Right renal cortex interstitium (tissue), 3 donors: Measurements from ENCODE around the gene AQP5. TPM values are rescaled to one million over a fixed set of nuclear protein-coding genes. Genes with fewer than 3 reads are reported as not detected.
"Not testable (repeated sequence)": the region's sequence is repeated elsewhere in the genome, so short reads cannot be mapped to it uniquely, and the experiment has no call there.

Source experiments
- DNase-seq, 3 donors: peaks; one replicate each; pipeline ENCODE4 v3.0.0-alpha.2; 2013; ENCODE audit warnings: low read depth in 3 of 3, low spot score in 2 of 3
- polyA plus RNA-seq, 3 donors: library from polyadenylated mRNA; unstranded; fragments of 120-200 nt; gene quantifications; one replicate each; pipeline ENCODE4 v1.2.1, GENCODE V29; 2013; ENCODE audit not compliant: insufficient read length in 3 of 3

AQP5 gene
- polyA plus RNA-seq, 3 donors: 1.1 to 2.2 (median 2.0) TPM

DNA sequence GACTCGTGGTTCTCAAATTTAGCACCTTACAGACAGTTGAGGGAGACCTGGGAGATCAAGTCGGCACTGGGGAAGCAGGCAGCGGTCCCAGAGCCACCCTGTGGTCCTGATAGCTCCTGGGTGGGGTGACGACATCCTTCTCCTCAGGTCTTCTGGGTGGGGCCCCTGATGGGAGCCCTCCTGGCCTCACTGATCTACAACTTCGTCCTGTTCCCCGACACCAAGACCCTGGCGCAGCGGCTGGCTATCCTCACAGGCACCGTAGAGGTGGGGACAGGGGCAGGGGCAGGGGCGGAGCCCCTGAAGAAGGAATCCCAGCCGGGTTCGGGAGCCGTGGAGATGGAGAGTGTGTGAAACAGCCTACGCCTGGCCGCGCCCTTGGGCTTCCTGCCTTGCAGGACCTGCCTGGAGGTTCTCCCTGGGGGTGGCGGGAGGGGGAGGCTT lies 13.7 kb downstream of the AQP5 start:
- no peak for DNase-seq

DNA sequence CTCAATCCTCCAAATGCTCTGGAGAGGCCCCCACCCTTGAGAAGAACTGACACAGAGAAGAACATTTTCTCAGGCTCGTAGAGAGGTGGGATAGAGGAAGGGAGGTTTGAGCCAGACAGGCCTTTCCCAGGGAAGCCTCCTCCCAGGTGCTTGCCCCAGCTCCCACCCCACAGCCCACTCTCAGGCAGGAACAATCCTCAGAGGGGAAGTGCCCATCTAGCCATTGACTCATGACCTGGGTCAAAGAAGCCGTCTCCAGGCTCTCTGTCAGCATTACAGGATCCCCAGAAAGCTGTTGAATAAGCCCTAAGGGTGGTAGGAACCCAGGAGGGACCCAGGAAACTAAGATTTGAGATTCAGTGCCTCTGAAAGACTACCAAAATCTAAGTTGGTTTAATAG lies 14.9 kb downstream of the AQP5 start:
- DNase-seq: no peak

DNA sequence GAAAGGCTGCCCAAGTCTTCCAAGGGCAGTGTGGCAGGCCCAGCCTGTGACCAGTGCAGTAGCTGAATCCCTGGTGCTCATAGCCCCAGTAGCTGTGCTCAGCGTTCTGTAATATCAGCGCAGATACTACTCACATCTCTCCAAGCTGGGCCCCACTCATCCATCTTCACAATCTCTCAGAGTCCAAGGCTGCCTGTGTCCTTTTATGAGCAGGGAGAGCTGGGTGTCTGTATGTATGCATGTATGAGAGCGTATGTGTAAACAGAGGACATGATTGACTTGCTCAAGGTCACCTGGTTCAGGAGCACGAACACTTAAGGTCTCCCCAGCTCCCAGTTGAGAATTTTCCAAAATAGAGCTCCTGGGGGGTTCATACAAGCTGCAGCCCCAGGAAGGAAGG lies 16.5 kb downstream of the AQP5 start:
- no peak for DNase-seq

DNA sequence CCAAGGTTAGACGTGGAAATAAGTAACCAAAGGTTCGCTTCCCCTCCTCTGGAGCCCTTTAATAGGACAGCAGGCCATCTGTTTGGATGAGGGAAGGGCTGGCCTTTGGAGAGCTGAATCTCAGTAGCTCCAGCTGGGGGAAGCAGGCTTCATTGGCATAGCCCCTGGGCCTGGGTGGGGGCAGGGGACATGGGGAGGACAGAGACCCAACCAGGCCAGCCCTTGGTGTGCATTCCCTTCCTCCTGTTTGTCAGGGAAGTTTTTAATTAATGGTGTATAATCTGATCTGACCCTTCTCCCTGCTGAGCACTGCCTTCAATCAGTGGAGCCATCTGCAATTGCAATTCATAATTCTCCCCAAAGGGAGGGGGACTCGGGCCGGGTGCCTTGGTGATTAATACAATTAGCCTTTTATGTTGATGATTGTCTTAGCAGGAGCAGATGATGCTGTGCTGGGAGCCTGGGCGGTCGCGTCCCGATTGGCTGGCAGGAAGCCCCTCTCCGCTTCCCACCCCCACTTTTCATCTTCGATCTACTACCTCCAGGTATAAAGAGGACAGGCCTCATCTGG lies 17.4 kb downstream of the AQP5 start:
- DNase-seq: no peak

DNA sequence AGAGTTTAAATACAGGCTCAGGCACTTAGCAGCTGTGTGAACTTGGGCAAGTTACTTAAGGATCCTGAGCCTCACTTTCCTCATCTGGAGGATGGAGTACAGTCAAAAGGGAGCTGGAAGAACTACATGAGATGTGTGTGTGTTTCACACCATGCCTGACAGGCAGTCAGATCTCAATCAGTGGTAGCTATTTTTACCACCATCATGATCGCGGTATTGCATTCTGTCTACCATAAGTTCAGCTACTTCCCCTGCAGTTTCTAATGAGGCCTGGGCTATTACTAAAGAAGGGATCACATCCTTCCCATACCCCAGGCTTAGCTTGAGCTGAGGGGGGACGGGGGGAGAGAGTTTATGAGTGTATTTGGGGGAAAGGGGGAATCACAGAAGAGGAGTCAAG lies 18.1 kb downstream of the AQP5 start:
- DNase-seq: no peak

DNA sequence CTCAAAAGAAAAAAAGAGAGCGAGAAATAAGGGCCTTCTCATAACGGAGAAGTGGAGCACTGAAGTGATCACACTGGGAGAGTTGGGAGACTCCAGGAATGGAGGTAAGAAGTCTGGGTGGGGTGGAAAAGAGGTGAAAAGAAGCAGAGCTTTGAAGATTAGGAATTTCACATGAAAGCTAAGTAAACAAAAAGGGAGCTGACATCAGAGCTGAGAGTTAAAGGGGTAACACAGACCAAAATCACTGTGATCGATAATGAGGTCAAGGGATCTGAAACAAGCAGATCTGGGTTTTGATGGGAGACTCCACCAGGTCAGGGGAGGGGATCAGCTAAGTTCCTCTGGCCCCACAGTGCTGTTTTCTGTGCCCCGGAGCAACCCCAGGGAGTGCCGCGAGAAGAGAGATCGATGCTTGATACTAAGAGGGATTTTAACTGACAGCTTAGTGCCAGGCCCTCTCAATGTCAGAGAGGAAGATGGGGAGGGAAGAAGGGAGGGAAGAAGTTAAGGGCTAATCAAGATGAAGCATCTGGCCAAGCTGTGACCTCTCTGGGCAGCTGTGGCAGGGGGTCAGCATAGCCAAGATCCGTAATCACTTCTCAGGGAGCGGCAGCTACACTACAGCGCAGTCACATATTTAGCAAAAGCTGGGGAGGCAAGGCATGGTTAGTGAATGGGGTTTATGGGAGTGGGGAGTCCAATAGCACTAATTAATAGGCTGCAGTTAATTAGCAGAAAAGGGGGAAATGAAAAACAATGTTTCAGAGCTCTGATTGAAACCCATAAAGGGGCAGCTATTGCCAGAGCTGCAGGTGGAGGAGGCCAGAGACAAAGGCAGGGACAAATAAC lies 19.1 kb downstream of the AQP5 start:
- DNase-seq: no peak

DNA sequence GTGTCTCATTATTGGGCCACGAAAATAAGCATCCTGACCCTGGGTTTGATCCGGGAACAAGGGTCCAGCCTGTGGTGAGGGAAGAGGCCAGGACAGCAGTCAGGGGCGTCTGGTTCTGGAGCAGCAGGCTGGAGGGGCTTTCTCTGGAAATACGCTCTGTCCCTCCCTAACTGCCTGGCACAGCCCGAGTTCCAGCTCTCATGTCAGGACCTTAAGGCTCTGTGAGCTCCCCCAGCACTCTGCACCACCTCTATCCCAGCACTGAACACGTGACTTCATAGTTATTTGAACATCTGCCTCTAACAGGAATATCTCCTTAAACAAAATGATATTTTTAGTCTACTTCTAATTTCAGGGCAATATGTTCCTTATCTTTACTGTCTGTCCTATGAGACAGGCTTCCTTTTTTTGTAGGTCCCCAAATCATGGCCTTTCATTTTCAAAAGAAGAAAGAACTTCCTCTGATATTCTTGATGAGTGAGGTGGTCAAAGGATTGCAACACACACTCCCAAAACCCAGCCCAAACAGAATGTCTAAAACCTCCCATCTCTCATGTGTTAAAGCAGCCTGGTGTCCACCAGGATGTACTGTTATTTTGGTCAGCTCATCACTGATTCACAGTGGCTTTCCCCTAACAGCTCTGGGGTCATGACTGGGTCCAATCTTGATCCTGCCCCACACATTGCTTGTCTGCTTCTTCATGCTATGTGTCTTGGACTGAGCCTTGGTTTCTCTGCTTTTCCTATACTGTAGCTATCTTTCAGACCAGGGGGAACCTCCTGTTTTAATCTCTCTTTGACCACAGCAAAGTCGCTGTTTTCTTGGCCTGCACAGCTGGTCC lies 20.8 kb downstream of the AQP5 start:
- DNase-seq: no peak

DNA sequence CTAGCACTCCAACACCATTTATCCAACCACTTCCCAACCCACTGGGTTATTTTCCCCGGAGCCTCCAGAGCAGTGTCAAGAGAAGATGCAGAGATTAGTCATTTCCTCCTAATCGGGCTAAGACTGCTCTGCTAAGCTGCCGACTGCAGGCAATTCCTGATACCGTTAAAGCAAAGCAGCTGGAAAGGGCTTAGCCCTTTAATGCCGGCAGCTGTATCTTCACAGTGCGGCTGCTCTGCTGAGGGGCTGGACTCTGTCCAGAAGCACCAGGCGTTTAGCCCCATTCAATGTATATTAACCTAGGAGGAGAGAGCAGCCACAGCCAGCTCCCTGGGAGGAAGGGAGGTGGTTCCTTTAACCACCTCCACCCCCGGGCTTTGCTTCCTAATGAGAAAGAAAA lies 22.2 kb downstream of the AQP5 start:
- DNase-seq: peak in 2 of 3 donors; percentile 45 to 61

DNA sequence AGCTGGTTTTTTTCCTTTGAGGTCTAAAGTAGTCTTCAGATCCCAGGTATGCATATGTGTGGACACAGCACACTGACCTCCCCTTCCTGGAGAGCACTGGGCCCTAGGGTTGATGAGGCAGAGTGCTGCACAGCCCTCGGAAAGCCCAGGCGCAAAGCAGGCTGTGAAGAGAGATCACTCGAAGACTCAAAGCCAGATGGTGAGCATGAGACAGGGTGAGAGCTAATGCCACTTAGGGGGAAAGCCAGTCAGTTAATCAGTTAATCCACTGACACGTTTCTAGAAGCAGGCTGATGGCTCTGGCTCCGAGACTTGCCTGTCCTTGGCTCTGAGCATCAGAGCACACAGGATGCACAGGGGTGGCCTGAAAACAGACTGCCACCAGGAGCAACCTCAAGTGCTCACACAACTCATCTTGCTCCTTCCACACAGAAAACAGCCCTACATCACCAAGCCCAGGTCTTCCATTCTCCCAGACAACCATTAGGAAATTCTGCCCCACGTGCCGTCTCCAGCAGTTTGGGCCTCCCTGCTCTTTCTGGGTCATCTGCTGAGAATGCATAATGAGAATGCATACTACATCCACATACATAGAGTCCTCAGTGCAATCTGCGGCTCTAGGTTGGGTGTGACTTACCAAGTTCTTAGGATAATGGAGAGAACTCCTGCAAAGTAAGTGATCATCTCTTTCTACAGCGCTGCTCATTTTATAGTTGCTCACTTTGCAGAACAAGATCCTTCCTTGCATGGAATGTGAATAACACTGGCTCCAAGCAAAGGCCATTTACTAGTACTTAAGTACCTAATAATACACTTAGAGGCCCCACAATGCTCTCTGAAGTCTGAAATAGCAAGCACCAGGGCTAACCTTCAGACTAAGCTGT lies 23.0 kb downstream of the AQP5 start:
- no peak for DNase-seq

DNA sequence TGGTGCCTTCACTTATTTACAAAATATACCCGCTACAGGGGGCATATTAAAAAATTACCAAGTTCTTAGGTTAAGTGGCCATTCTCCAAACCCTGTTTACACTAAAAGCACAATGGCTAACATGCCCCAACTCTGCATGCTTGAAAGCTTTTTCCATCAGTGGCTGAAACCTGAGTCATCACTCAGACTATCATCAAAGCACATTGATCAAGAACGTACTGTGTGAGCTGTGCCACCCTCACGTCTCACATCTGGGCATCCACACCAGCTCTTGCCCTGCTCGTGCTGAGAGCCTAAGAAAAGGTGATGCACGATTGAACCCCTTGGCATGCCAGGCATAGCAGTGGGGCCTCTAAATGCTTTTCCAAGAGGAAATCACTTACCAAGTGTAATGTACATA lies 24.3 kb downstream of the AQP5 start:
- no peak for DNase-seq

DNA sequence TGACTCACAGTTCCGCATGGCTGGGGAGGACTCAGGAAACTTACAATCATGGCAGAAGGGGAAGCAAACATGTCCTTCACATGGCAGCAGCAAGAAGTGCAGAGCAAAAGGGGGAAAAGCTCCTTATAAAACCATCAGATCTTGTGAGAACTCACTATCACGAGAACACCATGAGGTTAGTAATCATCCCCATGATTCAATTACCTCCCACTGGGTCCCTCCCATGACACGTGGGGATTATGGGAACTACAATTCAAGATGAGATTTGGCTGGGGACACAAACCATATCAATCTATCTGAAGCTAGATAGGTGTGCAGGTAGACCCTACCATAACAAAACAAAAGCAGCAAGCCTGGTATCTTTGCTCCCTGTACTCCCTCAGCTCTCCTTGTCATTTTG lies 24.8 kb downstream of the AQP5 start:
- DNase-seq: not testable (repeated sequence)

DNA sequence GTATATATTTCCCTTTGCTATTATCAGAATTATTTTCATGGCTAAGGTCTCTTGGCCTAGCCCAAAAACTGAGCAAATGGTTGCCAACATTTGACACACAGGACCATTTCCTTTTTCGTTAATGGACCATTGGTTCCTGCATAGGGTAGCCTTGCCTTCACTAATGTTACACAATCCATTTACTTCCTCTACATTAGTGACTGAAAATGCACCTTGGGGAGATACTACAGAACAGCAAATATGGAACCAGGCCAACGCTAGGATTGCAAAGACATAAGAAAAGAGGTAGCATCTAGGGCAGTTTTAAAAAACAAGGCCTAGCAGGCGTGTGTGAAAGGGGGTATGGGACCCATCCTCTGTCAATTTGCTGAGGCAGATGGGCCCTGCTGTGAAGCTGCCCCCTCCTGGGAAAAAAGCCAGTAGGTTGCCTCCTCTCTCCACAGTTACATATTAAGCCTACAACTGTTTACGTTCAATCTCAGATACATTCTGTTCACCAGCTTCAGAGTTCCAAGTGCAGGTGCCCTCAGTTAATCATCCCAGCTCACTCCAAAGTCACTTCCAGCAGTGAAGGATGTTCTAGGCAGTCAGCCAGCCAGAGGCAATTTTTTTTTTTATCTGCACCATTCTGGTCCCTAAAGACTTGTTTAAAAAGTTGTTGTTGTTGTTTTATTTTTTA lies 26.1 kb downstream of the AQP5 start:
- no peak for DNase-seq

DNA sequence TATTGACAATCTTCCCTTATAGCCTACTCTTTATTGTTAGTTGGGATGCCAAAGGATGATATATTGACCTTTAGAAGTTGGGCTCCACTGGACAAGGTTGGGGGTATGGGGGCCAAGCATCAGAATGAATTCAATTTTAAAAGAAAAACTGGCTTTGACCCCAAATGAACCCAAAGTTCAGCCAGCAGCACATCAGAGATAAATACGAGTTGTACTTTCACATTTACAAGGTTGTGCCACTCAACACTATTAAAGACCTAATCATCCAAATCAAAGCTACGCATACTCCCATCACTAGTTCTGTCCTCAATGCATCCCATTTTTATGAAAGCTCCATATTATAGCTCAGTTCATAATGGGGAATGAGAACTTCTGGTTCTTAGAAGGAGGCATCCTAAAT lies 27.7 kb downstream of the AQP5 start:
- not testable (repeated sequence) for DNase-seq

DNA sequence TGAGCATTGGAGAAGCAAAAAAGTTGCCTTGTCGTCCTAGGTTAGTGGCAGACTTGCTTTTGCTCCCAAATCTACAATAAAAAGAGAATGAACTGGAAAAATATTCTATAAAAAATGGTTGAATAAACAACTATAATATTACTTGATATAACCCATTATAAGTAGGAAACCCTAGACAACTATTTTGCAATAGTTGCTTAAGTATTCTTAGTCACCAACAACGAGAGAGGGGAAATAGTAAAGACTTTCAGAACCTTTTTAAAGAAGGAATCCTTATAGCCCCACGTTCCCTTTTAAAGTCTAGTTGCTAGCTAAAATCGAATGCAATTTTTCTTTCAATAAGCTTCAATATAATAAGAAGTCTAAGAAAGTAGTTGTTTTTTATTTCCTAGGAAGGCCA lies 28.6 kb downstream of the AQP5 start:
- DNase-seq: no peak

DNA sequence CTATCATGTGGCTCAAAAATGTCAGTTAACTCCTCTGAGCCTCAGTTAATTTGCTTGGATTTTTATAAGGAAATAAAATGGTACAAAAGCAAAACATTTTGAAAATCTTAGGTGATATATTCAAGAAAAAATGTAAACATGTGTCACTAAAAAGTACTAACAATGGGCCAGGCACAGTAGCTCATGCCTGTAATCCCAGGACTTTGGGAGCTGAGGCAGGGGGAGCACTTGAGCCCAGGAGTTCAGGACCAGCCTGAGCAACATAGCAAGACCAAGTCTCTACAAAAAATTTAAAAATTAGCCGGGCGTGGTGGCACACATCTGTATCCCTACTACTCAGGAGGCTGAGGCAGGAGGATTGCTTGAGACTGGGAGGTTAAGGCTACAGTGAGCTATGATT lies 36.8 kb downstream of the AQP5 start:
- DNase-seq: no peak

DNA sequence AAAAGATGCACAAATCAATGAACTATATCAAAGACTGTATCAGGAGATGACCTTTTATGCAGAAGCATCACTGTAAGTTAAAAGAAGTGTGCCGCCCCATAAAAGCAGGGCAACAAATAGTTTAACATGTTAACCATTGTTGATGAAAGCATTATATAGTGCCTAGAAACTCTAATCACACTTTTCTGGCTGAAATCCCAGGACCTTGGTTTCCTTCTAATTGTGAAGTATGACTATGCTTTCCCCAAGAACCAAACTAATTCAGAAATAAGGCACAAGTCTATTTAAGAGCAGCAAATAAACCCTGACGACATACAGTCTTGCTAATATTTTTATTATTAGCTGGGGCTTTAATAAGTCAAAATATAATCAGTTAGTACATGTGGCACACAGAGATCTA lies 41.9 kb downstream of the AQP5 start:
- no peak for DNase-seq

DNA sequence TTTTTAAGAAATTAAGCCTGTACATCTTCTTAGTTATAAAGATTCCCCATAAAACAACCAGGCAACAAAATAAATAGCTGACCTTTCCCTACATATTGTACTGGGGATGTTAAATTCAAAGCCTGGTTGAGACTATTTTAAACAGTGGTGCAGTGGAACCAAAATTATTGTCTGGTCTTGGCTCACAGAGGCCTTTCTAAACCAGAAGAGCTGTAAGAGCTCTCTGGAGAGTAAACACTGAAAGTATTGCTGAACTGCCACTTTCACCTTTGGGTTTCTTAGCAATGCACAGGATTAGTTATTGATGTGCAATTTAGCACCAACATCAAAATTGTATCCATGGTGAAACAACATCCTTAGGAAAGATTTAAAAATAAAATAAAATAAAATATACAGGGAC lies 43.0 kb downstream of the AQP5 start:
- no peak for DNase-seq

DNA sequence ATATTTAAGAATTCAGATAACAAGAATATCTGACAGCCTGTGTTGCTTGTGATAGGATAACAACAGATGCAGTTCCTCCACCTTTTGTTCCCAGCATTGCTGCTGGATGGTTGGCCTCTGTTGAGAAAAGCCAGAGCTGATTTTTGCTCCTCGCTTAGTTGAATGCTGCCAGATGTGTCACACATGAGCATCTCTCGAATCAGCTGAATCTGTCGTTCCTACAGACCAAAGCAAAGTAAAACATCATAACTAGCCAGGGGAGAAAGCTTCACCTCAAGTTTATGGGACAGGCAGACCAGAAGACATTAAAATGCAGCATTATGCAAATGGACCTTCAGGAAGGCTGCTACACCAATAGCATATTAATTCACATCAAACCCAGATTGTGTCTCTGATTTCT lies 43.5 kb downstream of the AQP5 start:
- DNase-seq: no peak

DNA sequence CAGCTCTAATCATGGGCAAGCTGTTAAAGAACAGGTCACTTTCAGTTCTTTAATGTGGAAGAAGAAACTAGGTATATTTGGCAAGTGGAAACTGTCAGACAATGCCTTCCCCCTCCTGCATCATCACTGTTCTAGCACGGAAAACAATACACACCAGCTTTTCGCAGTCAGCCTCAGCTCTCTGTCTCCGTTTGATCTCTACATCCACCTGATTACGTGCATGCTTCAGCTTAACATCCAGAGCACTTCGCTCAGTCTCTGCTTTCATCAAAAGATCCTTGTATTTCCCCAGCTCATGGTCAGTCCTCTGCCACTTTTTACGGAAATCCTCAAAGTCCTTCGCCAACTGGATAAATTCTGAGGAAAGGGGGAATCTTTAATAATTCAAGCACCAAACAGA lies 44.6 kb downstream of the AQP5 start:
- DNase-seq: no peak
